Measurements from ENCODE around the gene SPATA7.

Gene SPATA7

DNA sequence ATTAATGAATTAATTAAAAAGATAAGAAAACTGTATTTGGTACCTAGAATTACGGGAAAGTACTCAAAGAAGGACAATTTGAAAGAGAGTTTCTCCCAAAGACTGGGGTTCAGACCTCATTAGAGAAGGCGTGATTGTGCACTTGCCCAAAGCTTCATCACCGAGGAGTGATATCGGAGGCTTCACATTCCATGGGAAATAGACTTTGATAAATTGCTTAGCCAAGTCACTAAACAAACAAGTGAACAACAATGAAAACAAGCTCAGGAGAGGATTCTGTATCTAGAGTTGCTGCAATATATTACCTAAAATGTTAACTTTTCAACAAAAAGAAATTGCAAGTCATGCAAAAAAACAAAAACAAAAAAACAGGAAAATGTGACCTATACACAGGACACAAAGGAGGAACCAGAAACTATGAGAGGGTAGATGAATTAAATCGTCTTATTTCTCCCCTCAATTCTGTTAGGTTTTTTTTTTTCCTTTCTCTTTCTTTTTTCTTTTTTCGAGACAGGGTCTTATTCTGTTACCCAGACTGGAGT, 3.4 kb downstream of the SPATA7 start:
- H3K4me3 ChIP-seq (IDR thresholded peaks at IDR 0.05; ENCODE audit: insufficient read depth, low read depth, low read length), result no peak overlapping the region
- H3K4me2 ChIP-seq, result no peak overlapping the region
- H2AFZ ChIP-seq (ENCODE audit: low read depth), result no peak overlapping the region
- no peaks in the 10 kb centered on the region for H4K20me1 ChIP-seq (ENCODE audit: insufficient read depth)
- no peak overlapping the region for H3K9ac ChIP-seq
- TF ChIP-seq, protein P1, sequence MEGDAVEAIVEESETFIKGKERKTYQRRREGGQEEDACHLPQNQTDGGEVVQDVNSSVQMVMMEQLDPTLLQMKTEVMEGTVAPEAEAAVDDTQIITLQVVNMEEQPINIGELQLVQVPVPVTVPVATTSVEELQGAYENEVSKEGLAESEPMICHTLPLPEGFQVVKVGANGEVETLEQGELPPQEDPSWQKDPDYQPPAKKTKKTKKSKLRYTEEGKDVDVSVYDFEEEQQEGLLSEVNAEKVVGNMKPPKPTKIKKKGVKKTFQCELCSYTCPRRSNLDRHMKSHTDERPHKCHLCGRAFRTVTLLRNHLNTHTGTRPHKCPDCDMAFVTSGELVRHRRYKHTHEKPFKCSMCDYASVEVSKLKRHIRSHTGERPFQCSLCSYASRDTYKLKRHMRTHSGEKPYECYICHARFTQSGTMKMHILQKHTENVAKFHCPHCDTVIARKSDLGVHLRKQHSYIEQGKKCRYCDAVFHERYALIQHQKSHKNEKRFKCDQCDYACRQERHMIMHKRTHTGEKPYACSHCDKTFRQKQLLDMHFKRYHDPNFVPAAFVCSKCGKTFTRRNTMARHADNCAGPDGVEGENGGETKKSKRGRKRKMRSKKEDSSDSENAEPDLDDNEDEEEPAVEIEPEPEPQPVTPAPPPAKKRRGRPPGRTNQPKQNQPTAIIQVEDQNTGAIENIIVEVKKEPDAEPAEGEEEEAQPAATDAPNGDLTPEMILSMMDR (conservative IDR thresholded peaks at IDR 0.05; ENCODE audit: low read depth, low read length), result no peak
- H3K27ac ChIP-seq, result no peak overlapping the region
- no peaks in the 10 kb centered on the region for H3K4me1 ChIP-seq (ENCODE audit: low read depth, poor library complexity, severe bottlenecking)
- H3K36me3 ChIP-seq (ENCODE audit: insufficient read depth), result no peaks in the 10 kb centered on the region
- no peaks in the 10 kb centered on the region for H3K79me2 ChIP-seq (ENCODE audit: insufficient read depth, low read depth)
- H3K27me3 ChIP-seq (ENCODE audit: insufficient read depth, low read depth), result no peaks in the 10 kb centered on the region

GRCh38 chr14:88392609-88393008, 7.2 kb downstream of the SPATA7 start:
- Histone ChIP-seq H3K4me2 (no peak overlapping the region), H3K4me1 (ENCODE audit: low read depth, poor library complexity, severe bottlenecking) (no peaks in the 10 kb centered on the region), H3K36me3 (ENCODE audit: insufficient read depth) (no peaks in the 10 kb centered on the region), H3K27ac (no peak overlapping the region), H3K79me2 (ENCODE audit: insufficient read depth, low read depth) (no peaks in the 10 kb centered on the region), H3K27me3 (ENCODE audit: insufficient read depth, low read depth) (no peaks in the 10 kb centered on the region), H2AFZ (ENCODE audit: low read depth) (no peak overlapping the region), H4K20me1 (ENCODE audit: insufficient read depth) (no peaks in the 10 kb centered on the region), H3K4me3 (IDR thresholded peaks at IDR 0.05; ENCODE audit: insufficient read depth, low read depth, low read length) (no peak overlapping the region), H3K9ac (no peak overlapping the region)
- TF ChIP-seq, protein P1 (conservative IDR thresholded peaks at IDR 0.05; ENCODE audit: low read depth, low read length), result no peak

DNA sequence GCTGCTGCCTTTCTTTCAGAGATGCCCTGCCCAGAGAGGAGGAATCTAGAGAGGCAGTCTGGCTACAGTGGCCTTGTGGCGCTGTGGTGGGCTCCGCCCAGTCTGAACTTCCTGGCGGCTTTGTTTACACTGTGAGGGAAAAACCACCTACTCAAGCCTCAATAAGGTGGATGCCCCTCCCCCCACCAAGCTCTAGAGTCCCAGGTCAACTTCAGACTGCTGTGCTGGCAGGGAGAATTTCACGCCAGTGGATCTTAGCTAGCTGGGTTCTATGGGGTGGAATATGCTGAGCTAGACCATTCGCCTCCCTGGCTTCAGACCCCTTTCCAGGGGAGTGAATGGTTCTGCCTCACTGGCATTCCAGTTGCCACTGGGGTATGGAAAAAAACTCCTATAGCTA, 25.6 kb downstream of the SPATA7 start:
- Histone ChIP-seq H3K4me2 (no peak overlapping the region), H4K20me1 (ENCODE audit: insufficient read depth) (no peaks in the 10 kb centered on the region), H3K27me3 (ENCODE audit: insufficient read depth, low read depth) (no peaks in the 10 kb centered on the region), H3K4me3 (IDR thresholded peaks at IDR 0.05; ENCODE audit: insufficient read depth, low read depth, low read length) (no peak overlapping the region), H3K9ac (no peak overlapping the region), H3K27ac (no peak overlapping the region), H3K79me2 (ENCODE audit: insufficient read depth, low read depth) (no peaks in the 10 kb centered on the region), H3K4me1 (ENCODE audit: low read depth, poor library complexity, severe bottlenecking) (peaks cover 8% of the 10 kb centered on the region), H2AFZ (ENCODE audit: low read depth) (no peak overlapping the region), H3K36me3 (ENCODE audit: insufficient read depth) (no peaks in the 10 kb centered on the region)
- TF ChIP-seq, protein P1 (conservative IDR thresholded peaks at IDR 0.05; ENCODE audit: low read depth, low read length), result no peak

DNA sequence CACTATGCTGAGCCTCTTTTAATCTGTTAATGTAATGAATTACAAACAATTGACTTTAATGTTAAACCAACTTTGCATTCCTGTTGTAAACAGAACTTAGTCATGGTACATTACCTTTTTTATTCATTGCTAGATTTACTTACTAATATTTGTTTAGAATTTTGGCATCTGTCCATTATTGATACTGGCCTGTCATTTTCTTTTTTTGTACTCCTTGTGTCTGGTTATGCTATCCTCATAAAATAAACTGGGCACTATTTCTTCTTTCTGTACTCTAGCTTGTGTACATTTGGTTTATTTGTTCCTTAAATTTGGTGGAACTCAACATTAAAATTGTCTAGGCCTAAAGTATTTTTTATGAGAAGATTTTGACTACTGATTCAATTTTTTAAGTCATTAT, 32.1 kb downstream of the SPATA7 start:
- no peak overlapping the region for H3K4me3 ChIP-seq (IDR thresholded peaks at IDR 0.05; ENCODE audit: insufficient read depth, low read depth, low read length)
- H3K4me2 ChIP-seq, result no peak overlapping the region
- H3K9ac ChIP-seq, result no peak overlapping the region
- H3K4me1 ChIP-seq (ENCODE audit: low read depth, poor library complexity, severe bottlenecking), result peaks cover 8% of the 10 kb centered on the region
- no peak overlapping the region for H2AFZ ChIP-seq (ENCODE audit: low read depth)
- no peaks in the 10 kb centered on the region for H3K27me3 ChIP-seq (ENCODE audit: insufficient read depth, low read depth)
- H3K27ac ChIP-seq, result no peak overlapping the region
- no peaks in the 10 kb centered on the region for H3K36me3 ChIP-seq (ENCODE audit: insufficient read depth)
- no peaks in the 10 kb centered on the region for H4K20me1 ChIP-seq (ENCODE audit: insufficient read depth)
- no peaks in the 10 kb centered on the region for H3K79me2 ChIP-seq (ENCODE audit: insufficient read depth, low read depth)
- TF ChIP-seq, protein P1 (conservative IDR thresholded peaks at IDR 0.05; ENCODE audit: low read depth, low read length), result no peak
